Breast epithelium (tissue), 4 donors: ENCODE results near the gene TIMM10B. TPM values are rescaled to one million over a fixed set of nuclear protein-coding genes. Genes with fewer than 3 reads are reported as not detected.

Experiments used
- DNase-seq, 2 donors: peaks; one replicate each; pipeline ENCODE4 v3.0.0-alpha.2; 2019; ENCODE audit warnings: low spot score in 2 of 2
- H3K27ac ChIP-seq, 2 donors: fragments of 200-600 bp; sonication (generic) in 1 of 2; one replicate each; pipeline ENCODE4 v1.5.1; 2016 to 2019; ENCODE audit warnings: mild to moderate bottlenecking in 1 of 2
- H3K27me3 ChIP-seq, 2 donors: fragments of 200-600 bp; sonication (generic) in 1 of 2; one replicate each; pipeline versions ENCODE4 v1.5.1 to v1.6.0; 2017 to 2019; ENCODE audit warnings: control low read depth in 1 of 2, mild to moderate bottlenecking in 1 of 2
- H3K36me3 ChIP-seq: fragments of 200-600 bp; one replicate; pipeline ENCODE4 v1.5.1; 2019
- H3K4me1 ChIP-seq, 2 donors: fragments of 200-600 bp; sonication (generic); one replicate each; pipeline ENCODE4 v1.5.1; 2016 to 2019; ENCODE audit warnings: control low read depth in 1 of 2
- H3K4me3 ChIP-seq, 3 donors: fragments of 200-600 bp; sonication (generic); 1 replicate in 2 of 3; 2 replicates in 1 of 3; pipeline ENCODE4 v1.5.1; 2016 to 2019; ENCODE audit warnings: mild to moderate bottlenecking in 3 of 3, moderate library complexity in 2 of 3
- H3K9me3 ChIP-seq, 2 donors: fragments of 200-600 bp; sonication (generic) in 1 of 2; one replicate each; pipeline ENCODE4 v1.5.1; 2016 to 2019; ENCODE audit warnings: control low read depth in 1 of 2
- CTCF ChIP-seq, 3 donors: fragments of 450-650 bp; IDR thresholded peaks; one replicate each; pipeline ENCODE4 v1.5.1; 2016 to 2017; ENCODE audit warnings: antibody characterized with exemption in 3 of 3, mild to moderate bottlenecking in 3 of 3, moderate library complexity in 3 of 3
- POLR2A ChIP-seq: fragments of 450-650 bp; IDR thresholded peaks from one replicate; pipeline ENCODE4 v1.6.1; 2016; ENCODE audit warnings: antibody characterized with exemption, mild to moderate bottlenecking, moderate library complexity
- POLR2AphosphoS5 ChIP-seq, 3 donors: sonication (generic); formaldehyde crosslinking; IDR thresholded peaks; one replicate each; pipeline ENCODE4 v1.6.1; 2017; ENCODE audit warnings: antibody characterized with exemption in 3 of 3
- intact Hi-C: fragments of 100-400 bp; cut with DNase I; formaldehyde crosslinking; loops from one replicate; pipeline ENCODE4 v1.15.1; 2023; ENCODE audit warnings: low total_unique reads
- total RNA-seq, 3 donors: library from RNA; depleted of rRNA; stranded (reverse); fragments of >200 nt; gene quantifications; one replicate each; pipeline ENCODE4 v1.1.0, GENCODE V29; 2016

TIMM10B gene
- total RNA-seq, 3 donors from 2014 or later = 30.7 to 49.2 (median 39.3) TPM

- H3K4me1 ChIP-seq = no peaks in the 10 kb centered on the region
- DNase-seq = no peak
- no peaks in the 10 kb centered on the region for H3K9me3 ChIP-seq
- no peak for TF ChIP-seq CTCF (IDR thresholded peaks at IDR 0.05)
- TF ChIP-seq POLR2AphosphoS5 (IDR thresholded peaks at IDR 0.05) = no peak
- TF ChIP-seq POLR2A = no peak
- intact Hi-C loops = no loop called here
- H3K27me3 ChIP-seq = no peaks in the 10 kb centered on the region
- H3K36me3 ChIP-seq = peaks cover 11% of the 10 kb centered on the region
- no peak overlapping the region for H3K27ac ChIP-seq
- H3K4me3 ChIP-seq = no peak overlapping the region
Measured at GRCh38 chr11:6457581-6458320, 23.6 kb upstream of the TIMM10B start.

GRCh38 chr11:6458352-6459098, 22.8 kb upstream of the TIMM10B start:
- TF ChIP-seq POLR2A (no peak), CTCF (IDR thresholded peaks at IDR 0.05) (no peak), POLR2AphosphoS5 (IDR thresholded peaks at IDR 0.05) (no peak)
- Histone ChIP-seq H3K4me1 (no peaks in the 10 kb centered on the region), H3K27me3 (no peaks in the 10 kb centered on the region), H3K4me3 (no peak overlapping the region), H3K27ac (no peak overlapping the region), H3K9me3 (no peaks in the 10 kb centered on the region), H3K36me3 (peaks cover 11% of the 10 kb centered on the region)
- intact Hi-C loops = no loop called here
- no peak for DNase-seq

- no peak for TF ChIP-seq POLR2A
- TF ChIP-seq POLR2AphosphoS5 (IDR thresholded peaks at IDR 0.05) = no peak
- no peak for TF ChIP-seq CTCF (IDR thresholded peaks at IDR 0.05)
- no peaks in the 10 kb centered on the region for H3K27me3 ChIP-seq
- H3K4me3 ChIP-seq = no peak overlapping the region
- no peaks in the 10 kb centered on the region for H3K9me3 ChIP-seq
- no peak overlapping the region for H3K27ac ChIP-seq
- peaks cover 11% of the 10 kb centered on the region for H3K36me3 ChIP-seq
- no peaks in the 10 kb centered on the region for H3K4me1 ChIP-seq
- intact Hi-C loops = no loop called here
- DNase-seq = no peak
Measured at GRCh38 chr11:6459099-6459450, 22.2 kb upstream of the TIMM10B start.

GRCh38 chr11:6468712-6469495, 12.4 kb upstream of the TIMM10B start:
- H3K4me3 ChIP-seq = no peak overlapping the region
- H3K9me3 ChIP-seq = no peaks in the 10 kb centered on the region
- intact Hi-C loops = no loop called here
- peak; percentile 68 to 76 for DNase-seq
- H3K4me1 ChIP-seq = peaks cover 5 to 10% of the 10 kb centered on the region in 2 donors
- TF ChIP-seq CTCF (IDR thresholded peaks at IDR 0.05) (no peak), POLR2AphosphoS5 (IDR thresholded peaks at IDR 0.05) (no peak), POLR2A (no peak)
- no peaks in the 10 kb centered on the region for H3K27me3 ChIP-seq
- no peaks in the 10 kb centered on the region for H3K36me3 ChIP-seq
- peak overlapping the region in 1 of 2 donors; percentile 71 for H3K27ac ChIP-seq
